Measurements from ENCODE around the gene SEC22B.
"Not testable (repeated sequence)": the region's sequence is repeated elsewhere in the genome, so short reads cannot be mapped to it uniquely, and the experiment has no call there.

DNA sequence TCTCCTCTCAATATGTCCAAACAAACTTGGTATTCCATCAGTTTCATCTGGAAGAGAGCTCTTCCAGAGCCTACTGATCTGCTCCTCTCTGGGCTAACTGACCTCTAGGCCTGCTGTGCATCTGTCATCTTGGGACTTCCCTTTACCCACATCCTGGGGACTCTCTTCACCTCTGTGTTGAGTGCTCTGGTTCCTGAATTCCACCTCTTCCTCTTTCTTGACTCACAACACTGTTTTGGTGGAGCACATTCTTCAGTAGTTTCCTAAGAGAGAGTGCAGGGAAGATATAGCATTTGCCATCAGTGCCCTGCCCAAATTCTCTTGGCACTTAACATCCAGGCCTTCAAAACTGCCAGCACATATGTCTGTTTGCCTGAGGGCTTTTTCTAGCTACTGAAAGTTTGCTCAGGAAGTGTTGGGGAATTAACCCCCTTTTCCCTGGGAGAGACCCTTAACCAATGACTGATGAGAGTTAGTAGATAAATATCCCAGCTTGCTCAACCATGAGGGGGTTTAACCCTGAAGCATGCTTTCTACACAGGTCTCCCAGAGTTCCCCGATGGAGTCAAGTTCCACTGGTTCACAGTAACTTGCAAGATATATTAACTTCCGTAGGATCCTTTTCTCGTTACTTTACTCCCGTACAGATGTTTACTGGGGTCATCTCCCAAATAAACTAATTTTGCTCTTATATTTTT lies 52.4 kb downstream of the SEC22B start:
- TF ChIP-seq CTCF, POLR2AphosphoS5 (IDR thresholded peaks at IDR 0.05): not testable (repeated sequence)
